Tibial nerve (tissue), 3 donors: Measurements from ENCODE around the gene INPP5A.

ENCODE experiments used
- CTCF ChIP-seq, 5 experiments: fragments of 200-600 bp in 3 of 5; fragments of 450-650 bp in 2 of 5; sonication (generic) in 3 of 5; IDR thresholded peaks; one replicate each; pipeline ENCODE4 v1.5.1; 2016 to 2019; ENCODE audit warnings: antibody characterized with exemption in 5 of 5, mild to moderate bottlenecking in 3 of 5, moderate library complexity in 2 of 5
- POLR2A ChIP-seq, 2 donors: fragments of 450-650 bp; IDR thresholded peaks; one replicate each; pipeline ENCODE4 v1.6.1; 2017; ENCODE audit warnings: antibody characterized with exemption in 2 of 2, mild to moderate bottlenecking in 2 of 2, moderate library complexity in 2 of 2

- TF ChIP-seq CTCF (IDR thresholded peaks at IDR 0.05) = peak; percentile 59 to 84 (median 69)
- TF ChIP-seq POLR2A (IDR thresholded peaks at IDR 0.05) = no peak
These were observed 100.0 kb downstream of the INPP5A start for GRCh38 chr10:132637477-132638129.
